Body of pancreas (tissue), 4 donors: ENCODE data around the gene KCTD2. TPM values are rescaled to one million over a fixed set of nuclear protein-coding genes. Genes with fewer than 3 reads are reported as not detected.
"Not testable (repeated sequence)": the region's sequence is repeated elsewhere in the genome, so short reads cannot be mapped to it uniquely, and the experiment has no call there.

ENCODE experiments used
- ATAC-seq: fragments of 150-250 bp; one replicate; pipeline ENCODE4 v1.9.1; 2016
- DNase-seq, 4 donors: peaks; one replicate each; pipeline ENCODE4 v3.0.0-alpha.2; 2019
- H3K27ac ChIP-seq, 4 donors: fragments of 200-600 bp; sonication (generic); 1 replicate in 3 of 4; 2 replicates in 1 of 4; pipeline versions ENCODE4 v1.5.1 to v1.6.1; 2016 to 2019; ENCODE audit warnings: mild to moderate bottlenecking in 1 of 4, mixed read lengths in 1 of 4, moderate library complexity in 1 of 4
- H3K27me3 ChIP-seq, 2 donors: fragments of 200-600 bp; sonication (generic); one replicate each; pipeline ENCODE4 v1.6.0; 2016; ENCODE audit warnings: mild to moderate bottlenecking in 1 of 2
- H3K36me3 ChIP-seq, 2 donors: fragments of 200-600 bp; sonication (generic); replicated peaks in 1 of 2; 2 replicates each; pipeline ENCODE4 v1.5.1; 2016; ENCODE audit warnings: low read depth in 2 of 2; ENCODE audit not compliant: insufficient read depth in 1 of 2
- H3K4me1 ChIP-seq: fragments of 200-600 bp; sonication (generic); one replicate; pipeline ENCODE4 v1.6.0; 2016
- H3K4me3 ChIP-seq, 2 donors: fragments of 200-600 bp; sonication (generic); 1 replicate in 1 of 2; 2 replicates in 1 of 2; pipeline ENCODE4 v1.5.1; 2016 to 2019
- H3K9me3 ChIP-seq, 3 donors: fragments of 200-600 bp; sonication (generic); 1 replicate in 2 of 3; 2 replicates in 1 of 3; pipeline ENCODE4 v1.5.1; 2016
- POLR2A ChIP-seq, 3 donors: fragments of 450-650 bp; IDR thresholded peaks; one replicate each; pipeline ENCODE4 v1.6.1; 2016; ENCODE audit warnings: antibody characterized with exemption in 3 of 3, mild to moderate bottlenecking in 2 of 3
- WGBS, 2 donors: methylation state at CpG; one replicate each; pipeline ENCODE4 v1.1.5; 2017; 5-methylcytosine and 5-hydroxymethylcytosine counted together
- intact Hi-C: fragments of 100-400 bp; cut with DNase I; formaldehyde crosslinking; loops from one replicate; pipeline ENCODE4 v1.15.1; 2023
- total RNA-seq, 2 donors: library from RNA; depleted of rRNA; stranded (reverse); fragments of >200 nt; gene quantifications; one replicate each; pipeline ENCODE4 v1.1.0, GENCODE V29; 2016
- TF ChIP-seq, protein P1 (sequence below), 7 experiments: fragments of 450-650 bp in 4 of 7; fragments of 200-600 bp in 3 of 7; sonication (generic) in 3 of 7; IDR thresholded peaks; one replicate each; pipeline ENCODE4 v1.5.1; 2016 to 2019; ENCODE audit warnings: antibody characterized with exemption in 7 of 7

Gene KCTD2
- total RNA-seq, 2 donors from 2014 or later = 11.2 to 12.7 TPM

DNA sequence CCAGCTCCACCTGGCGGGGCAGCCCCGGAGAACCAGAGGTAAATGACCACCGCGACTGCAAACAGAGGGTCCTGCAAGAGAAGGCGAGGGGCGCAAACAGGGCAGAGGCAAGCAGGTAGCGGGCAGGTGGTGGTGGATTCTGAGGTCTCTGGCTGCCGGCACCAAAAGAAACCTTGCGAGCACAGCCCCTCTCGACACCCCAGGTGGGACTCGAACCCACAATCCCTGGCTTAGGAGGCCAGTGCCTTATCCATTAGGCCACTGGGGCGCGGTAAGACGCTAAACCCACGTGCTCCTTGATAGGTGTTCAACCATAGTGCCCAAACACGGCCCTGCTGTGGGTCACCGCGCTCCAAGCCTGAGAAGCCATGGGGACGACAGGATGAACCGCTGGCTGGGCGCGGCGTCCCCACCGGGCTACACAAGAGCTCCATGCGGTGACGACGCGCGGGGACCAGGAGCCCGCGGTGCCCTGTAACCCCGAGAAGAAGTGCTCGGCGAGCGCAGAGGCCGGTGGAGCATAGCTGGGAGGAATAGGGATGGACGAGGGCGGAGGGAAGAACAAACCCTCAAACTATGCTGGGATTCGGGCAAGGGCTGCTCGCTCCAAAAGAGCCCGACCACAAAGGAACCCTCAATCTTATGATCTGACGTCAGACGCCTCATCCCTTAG, 12.7 kb upstream of the KCTD2 start:
- H3K4me1 ChIP-seq = peaks cover 32% of the 10 kb centered on the region
- H3K36me3 ChIP-seq = peaks cover 2 to 7% of the 10 kb centered on the region in 2 donors
- TF ChIP-seq, protein P1, sequence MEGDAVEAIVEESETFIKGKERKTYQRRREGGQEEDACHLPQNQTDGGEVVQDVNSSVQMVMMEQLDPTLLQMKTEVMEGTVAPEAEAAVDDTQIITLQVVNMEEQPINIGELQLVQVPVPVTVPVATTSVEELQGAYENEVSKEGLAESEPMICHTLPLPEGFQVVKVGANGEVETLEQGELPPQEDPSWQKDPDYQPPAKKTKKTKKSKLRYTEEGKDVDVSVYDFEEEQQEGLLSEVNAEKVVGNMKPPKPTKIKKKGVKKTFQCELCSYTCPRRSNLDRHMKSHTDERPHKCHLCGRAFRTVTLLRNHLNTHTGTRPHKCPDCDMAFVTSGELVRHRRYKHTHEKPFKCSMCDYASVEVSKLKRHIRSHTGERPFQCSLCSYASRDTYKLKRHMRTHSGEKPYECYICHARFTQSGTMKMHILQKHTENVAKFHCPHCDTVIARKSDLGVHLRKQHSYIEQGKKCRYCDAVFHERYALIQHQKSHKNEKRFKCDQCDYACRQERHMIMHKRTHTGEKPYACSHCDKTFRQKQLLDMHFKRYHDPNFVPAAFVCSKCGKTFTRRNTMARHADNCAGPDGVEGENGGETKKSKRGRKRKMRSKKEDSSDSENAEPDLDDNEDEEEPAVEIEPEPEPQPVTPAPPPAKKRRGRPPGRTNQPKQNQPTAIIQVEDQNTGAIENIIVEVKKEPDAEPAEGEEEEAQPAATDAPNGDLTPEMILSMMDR (IDR thresholded peaks at IDR 0.05) = peak in 4 of 7 experiments; percentile 12 to 33 (median 21)
- TF ChIP-seq POLR2A (IDR thresholded peaks at IDR 0.05) = peak in 1 of 3 donors; percentile 22
- ATAC-seq = peak; percentile 75
- H3K27me3 ChIP-seq = no peaks in the 10 kb centered on the region
- WGBS, 2 donors = 1 to 2% methylated on average over 26 to 40 of the region's 43 CpGs
- no peaks in the 10 kb centered on the region for H3K9me3 ChIP-seq
- peak overlapping the region; percentile 81 to 88 (median 87) for H3K27ac ChIP-seq
- intact Hi-C loops = no loop called here
- DNase-seq = peak; percentile 90 to 93 (median 92)
- H3K4me3 ChIP-seq = peak overlapping the region; percentile 24 to 30

GRCh38 chr17:75036643-75037268, 10.3 kb upstream of the KCTD2 start:
- Histone ChIP-seq H3K27ac (peak overlapping the region in 2 of 4 donors; percentile 87), H3K9me3 (no peaks in the 10 kb centered on the region), H3K4me3 (no peak overlapping the region), H3K36me3 (peaks cover 8 to 14% of the 10 kb centered on the region in 2 donors), H3K4me1 (peaks cover 32% of the 10 kb centered on the region), H3K27me3 (no peaks in the 10 kb centered on the region)
- TF ChIP-seq, protein P1 (IDR thresholded peaks at IDR 0.05) = no peak
- TF ChIP-seq POLR2A (IDR thresholded peaks at IDR 0.05) = no peak
- intact Hi-C loops = no loop called here
- ATAC-seq (no peak), DNase-seq (peak; percentile 49 to 78 (median 60))
- WGBS, 2 donors = 78 to 88% methylated on average over 27 of the region's 27 CpGs

DNA sequence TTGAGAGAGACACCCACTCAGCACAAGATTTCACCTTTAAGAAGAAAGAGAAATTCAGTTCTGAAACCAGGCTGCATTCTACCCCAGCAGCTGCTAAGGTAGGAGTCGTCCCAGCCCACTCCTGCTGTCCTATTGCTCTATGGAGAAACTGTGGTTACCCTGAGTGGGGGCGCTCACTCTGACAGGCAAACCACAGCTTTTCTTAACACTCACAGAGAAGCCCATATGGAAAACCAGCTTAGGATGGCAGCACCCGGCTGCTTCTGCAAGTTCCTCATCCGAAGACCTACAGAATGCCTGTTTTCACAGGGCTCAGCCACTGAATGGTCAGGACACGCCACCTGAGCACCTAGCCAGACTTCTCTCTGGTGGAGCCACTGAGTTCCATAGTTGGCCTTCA, 7.8 kb upstream of the KCTD2 start:
- no peak overlapping the region for H3K4me3 ChIP-seq
- no peak for TF ChIP-seq POLR2A (IDR thresholded peaks at IDR 0.05)
- TF ChIP-seq, protein P1 (IDR thresholded peaks at IDR 0.05) = no peak
- intact Hi-C loops = no loop called here
- H3K36me3 ChIP-seq = peaks cover 8 to 16% of the 10 kb centered on the region in 2 donors
- 80 to 85% methylated on average over 5 of the region's 5 CpGs for WGBS, 2 donors
- DNase-seq = no peak
- H3K27ac ChIP-seq = no peak overlapping the region
- no peak for ATAC-seq
- peaks cover 18% of the 10 kb centered on the region for H3K4me1 ChIP-seq
- H3K9me3 ChIP-seq = no peaks in the 10 kb centered on the region
- H3K27me3 ChIP-seq = no peaks in the 10 kb centered on the region

DNA sequence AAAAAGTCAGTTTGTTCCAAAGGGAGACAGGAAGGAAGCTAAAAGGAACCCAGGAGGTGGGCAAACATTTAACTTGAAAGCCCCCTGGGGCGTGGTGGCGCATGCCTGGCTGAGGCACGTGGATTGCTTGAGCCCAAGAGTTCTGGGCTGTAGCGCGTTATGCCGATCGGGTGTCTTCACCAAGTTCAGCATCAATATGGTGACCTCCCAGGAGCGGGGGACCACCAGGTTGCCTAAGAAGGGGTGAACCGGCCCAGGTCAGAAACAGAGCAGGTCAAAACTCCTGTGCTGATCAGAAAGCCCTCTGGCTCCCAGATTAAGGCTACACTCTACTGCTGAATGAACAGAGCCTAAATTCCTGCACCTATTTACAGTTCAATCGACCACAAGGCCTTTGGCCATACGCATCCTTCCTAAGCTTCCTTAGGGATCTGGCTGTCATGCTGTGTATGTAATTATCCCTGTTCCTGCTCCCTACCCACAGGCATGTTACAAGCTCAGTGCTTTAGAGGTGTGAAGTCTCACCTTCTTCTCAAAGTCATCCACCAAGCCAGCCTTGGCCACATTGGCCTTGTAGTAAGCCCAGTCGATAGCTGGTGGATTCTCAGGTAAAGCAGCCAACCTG, 5.3 kb upstream of the KCTD2 start:
- Histone ChIP-seq H3K9me3 (no peaks in the 10 kb centered on the region), H3K4me1 (peaks cover 6% of the 10 kb centered on the region), H3K36me3 (peaks cover 8 to 16% of the 10 kb centered on the region in 2 donors), H3K4me3 (no peak overlapping the region), H3K27me3 (no peaks in the 10 kb centered on the region), H3K27ac (no peak overlapping the region)
- DNase-seq (no peak), ATAC-seq (no peak)
- 85 to 91% methylated on average over 11 to 12 of the region's 12 CpGs for WGBS, 2 donors
- intact Hi-C loops = no loop called here
- TF ChIP-seq, protein P1 (IDR thresholded peaks at IDR 0.05) = no peak
- TF ChIP-seq POLR2A (IDR thresholded peaks at IDR 0.05) = no peak

- DNase-seq, H3K4me3 ChIP-seq, H3K27ac ChIP-seq, ATAC-seq, intact Hi-C loops, H3K9me3 ChIP-seq, H3K27me3 ChIP-seq: not testable (repeated sequence)
- WGBS, 2 donors = 78 to 79% methylated on average over 5 of the region's 5 CpGs
- Histone ChIP-seq H3K36me3 (peaks cover 7 to 16% of the 10 kb centered on the region in 2 donors), H3K4me1 (peaks cover 20% of the 10 kb centered on the region)
Measured at GRCh38 chr17:75043789-75044188, 3.2 kb upstream of the KCTD2 start.
